Lung (tissue), 12 donors: ENCODE data around the gene CNTNAP2. TPM values are rescaled to one million over a fixed set of nuclear protein-coding genes. Genes with fewer than 3 reads are reported as not detected.

Experiments used
- ATAC-seq: fragments of 200-7000 bp; cut with Tn5 transposase; one replicate; pipeline ENCODE4 v1.9.1; 2020; ENCODE audit warnings: moderate number of reproducible peaks; ENCODE audit not compliant: insufficient read depth, low FRiP score
- DNase-seq, 3 donors: peaks; one replicate each; pipeline ENCODE4 v3.0.0-alpha.2; 2013 to 2017
- H3K27ac ChIP-seq, 2 donors: one replicate each; pipeline ENCODE4 v1.5.1; 2013; ENCODE audit warnings: mild to moderate bottlenecking in 2 of 2, moderate library complexity in 2 of 2, control low read depth in 1 of 2, inconsistent platforms in 1 of 2, low read depth in 1 of 2, low read length in 1 of 2
- H3K27me3 ChIP-seq, 3 donors: one replicate each; pipeline ENCODE4 v1.5.1; 2013; ENCODE audit warnings: low read length in 2 of 3; ENCODE audit not compliant: control insufficient read depth in 3 of 3, insufficient read depth in 3 of 3
- H3K36me3 ChIP-seq, 4 donors: one replicate each; pipeline ENCODE4 v1.5.1; 2013; ENCODE audit warnings: low read length in 4 of 4, mild to moderate bottlenecking in 1 of 4, moderate library complexity in 1 of 4; ENCODE audit not compliant: control insufficient read depth in 4 of 4, insufficient read depth in 4 of 4
- H3K4me1 ChIP-seq, 5 donors: one replicate each; pipeline ENCODE4 v1.5.1; 2013; ENCODE audit warnings: low read length in 5 of 5, mild to moderate bottlenecking in 2 of 5, moderate library complexity in 1 of 5; ENCODE audit not compliant: control insufficient read depth in 5 of 5, insufficient read depth in 5 of 5
- H3K4me3 ChIP-seq: one replicate; pipeline ENCODE4 v1.5.1; 2013; ENCODE audit warnings: mild to moderate bottlenecking, control low read depth, moderate library complexity
- H3K9ac ChIP-seq, 2 donors: one replicate each; pipeline ENCODE4 v1.5.1; 2013; ENCODE audit warnings: low read length in 2 of 2, control low read depth in 1 of 2; ENCODE audit not compliant: insufficient read depth in 1 of 2
- H3K9me3 ChIP-seq, 4 donors: one replicate each; pipeline ENCODE4 v1.5.1; 2013; ENCODE audit warnings: low read length in 3 of 4, mild to moderate bottlenecking in 1 of 4, moderate library complexity in 1 of 4; ENCODE audit not compliant: control insufficient read depth in 4 of 4, insufficient read depth in 3 of 4
- WGBS, 2 donors: extraction: QIAGEN DNeasy Blood & Tissue Kit; methylation state at CpG; one replicate each; pipeline ENCODE4 v1.1.7; 2013; 5-methylcytosine and 5-hydroxymethylcytosine counted together
- polyA plus RNA-seq, 2 donors: library from polyadenylated mRNA; stranded (reverse); fragments of 200-250 nt; gene quantifications; one replicate each; pipeline ENCODE4 v1.2.1, GENCODE V29; 2013
- total RNA-seq, 2 donors: library from RNA; depleted of rRNA in 1 of 2; stranded (reverse); fragments of >200 nt in 1 of 2; gene quantifications; one replicate each; pipeline ENCODE4 v1.2.1, GENCODE V29; 2014 to 2021
- TF ChIP-seq, protein P1 (sequence below): IDR thresholded peaks from 2 replicates; pipeline ENCODE4 v1.5.1; 2012; ENCODE audit warnings: mild to moderate bottlenecking; ENCODE audit errors: control extremely low read depth, extremely low read depth
- donor health status: control.
- donor health status: control.
- donor health status: Bipolar disorder and iron deficiency.
- donor health status: healthy.
- donor health status: DM: yes; HTN: yes; CAD: no.

The CNTNAP2 gene
- total and polyA plus RNA-seq, 4 donors, result 0.18 to 45.3 (median 0.52) TPM

DNA sequence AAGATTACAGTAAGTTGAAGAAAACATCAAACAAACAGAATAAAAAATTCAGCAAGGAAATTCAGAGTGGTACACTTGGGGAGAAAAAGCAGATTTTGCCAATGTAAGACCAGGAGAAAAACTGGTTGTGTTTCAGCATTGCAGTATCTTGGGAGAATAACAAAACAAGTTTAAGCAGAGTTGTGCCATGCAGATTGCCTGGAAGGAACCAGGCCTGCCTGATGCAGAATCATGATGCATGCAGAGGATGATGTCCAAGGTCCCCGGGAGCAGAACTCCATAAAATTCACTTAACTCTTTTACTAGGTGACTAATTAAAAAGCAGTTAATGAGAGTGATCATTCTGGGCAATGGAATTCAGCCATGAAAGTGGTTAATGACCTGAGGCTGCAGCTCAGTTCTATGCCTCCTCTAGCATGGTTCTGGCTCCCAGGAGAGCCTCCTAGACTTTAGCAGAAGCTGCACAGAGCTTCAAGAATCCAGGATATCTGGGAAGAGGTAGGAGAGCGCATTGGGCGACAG, 2094.3 kb downstream of the CNTNAP2 start:
- 90 to 96% methylated on average over 3 of the region's 3 CpGs for WGBS, 2 donors
- TF ChIP-seq, protein P1, sequence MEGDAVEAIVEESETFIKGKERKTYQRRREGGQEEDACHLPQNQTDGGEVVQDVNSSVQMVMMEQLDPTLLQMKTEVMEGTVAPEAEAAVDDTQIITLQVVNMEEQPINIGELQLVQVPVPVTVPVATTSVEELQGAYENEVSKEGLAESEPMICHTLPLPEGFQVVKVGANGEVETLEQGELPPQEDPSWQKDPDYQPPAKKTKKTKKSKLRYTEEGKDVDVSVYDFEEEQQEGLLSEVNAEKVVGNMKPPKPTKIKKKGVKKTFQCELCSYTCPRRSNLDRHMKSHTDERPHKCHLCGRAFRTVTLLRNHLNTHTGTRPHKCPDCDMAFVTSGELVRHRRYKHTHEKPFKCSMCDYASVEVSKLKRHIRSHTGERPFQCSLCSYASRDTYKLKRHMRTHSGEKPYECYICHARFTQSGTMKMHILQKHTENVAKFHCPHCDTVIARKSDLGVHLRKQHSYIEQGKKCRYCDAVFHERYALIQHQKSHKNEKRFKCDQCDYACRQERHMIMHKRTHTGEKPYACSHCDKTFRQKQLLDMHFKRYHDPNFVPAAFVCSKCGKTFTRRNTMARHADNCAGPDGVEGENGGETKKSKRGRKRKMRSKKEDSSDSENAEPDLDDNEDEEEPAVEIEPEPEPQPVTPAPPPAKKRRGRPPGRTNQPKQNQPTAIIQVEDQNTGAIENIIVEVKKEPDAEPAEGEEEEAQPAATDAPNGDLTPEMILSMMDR, result no peak
- ATAC-seq (no peak), DNase-seq (peak in 1 of 3 donors; percentile 4)
- H3K36me3 ChIP-seq, result no peaks in the 10 kb centered on the region
- no peaks in the 10 kb centered on the region for H3K27me3 ChIP-seq
- no peak overlapping the region for H3K27ac ChIP-seq
- H3K9ac ChIP-seq, result no peak overlapping the region
- H3K9me3 ChIP-seq, result peaks cover 0 to 2% (median 0%) of the 10 kb centered on the region in 4 donors
- H3K4me3 ChIP-seq, result no peak overlapping the region
- H3K4me1 ChIP-seq, result peaks cover 0 to 30% (median 4%) of the 10 kb centered on the region in 5 donors

DNA sequence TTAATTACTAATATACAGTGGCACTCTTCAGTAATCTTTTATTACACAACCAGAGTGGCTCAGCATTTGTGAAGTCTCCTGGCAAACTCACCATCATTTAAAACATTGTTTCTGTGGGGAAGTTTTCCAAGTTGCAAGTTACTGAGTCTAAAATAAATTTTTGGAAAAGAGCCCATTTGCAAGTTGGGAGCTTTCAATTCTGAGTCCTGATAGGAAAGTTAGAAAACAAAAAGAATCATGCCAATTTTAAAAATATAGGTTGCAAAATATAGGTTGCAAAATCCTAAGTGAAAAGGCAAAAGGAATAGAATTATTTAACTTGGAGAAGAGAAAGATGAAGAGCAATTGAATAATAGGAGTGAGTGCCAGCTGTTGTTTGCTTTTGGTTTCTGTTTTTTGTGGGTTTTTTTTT, 2095.1 kb downstream of the CNTNAP2 start:
- ATAC-seq, result no peak
- Histone ChIP-seq H3K4me3 (no peak overlapping the region), H3K27me3 (no peaks in the 10 kb centered on the region), H3K4me1 (peaks cover 0 to 30% (median 4%) of the 10 kb centered on the region in 5 donors), H3K9ac (no peak overlapping the region), H3K36me3 (no peaks in the 10 kb centered on the region), H3K9me3 (peaks cover 0 to 2% (median 0%) of the 10 kb centered on the region in 4 donors), H3K27ac (no peak overlapping the region)
- TF ChIP-seq, protein P1, result no peak
- DNase-seq, result peak in 2 of 3 donors; percentile 94 to 95

DNA sequence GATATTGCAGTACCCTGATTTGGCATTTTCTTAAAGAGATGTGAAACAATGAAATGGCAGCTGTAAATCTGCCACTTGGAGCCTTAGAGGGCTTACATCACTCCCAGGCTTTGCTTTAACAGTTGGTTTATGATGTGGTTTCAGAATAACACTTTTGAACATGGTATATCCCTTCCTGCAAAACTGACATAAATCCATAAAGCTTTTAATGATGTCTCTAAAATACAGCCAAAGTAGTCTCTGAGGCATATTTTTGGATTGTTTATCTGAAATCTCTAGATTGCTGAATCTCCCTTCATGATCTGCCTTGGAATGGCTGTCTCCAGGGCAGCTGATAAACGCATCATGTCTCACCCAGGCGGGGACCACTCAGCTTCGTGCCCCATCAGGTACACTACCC, 2096.1 kb downstream of the CNTNAP2 start:
- DNase-seq, result peak in 2 of 3 donors; percentile 13 to 28
- TF ChIP-seq, protein P1, result no peak
- Histone ChIP-seq H3K9ac (no peak overlapping the region), H3K27me3 (no peaks in the 10 kb centered on the region), H3K27ac (no peak overlapping the region), H3K36me3 (no peaks in the 10 kb centered on the region), H3K9me3 (peaks cover 0 to 2% (median 0%) of the 10 kb centered on the region in 4 donors), H3K4me3 (no peak overlapping the region), H3K4me1 (peaks cover 0 to 30% (median 4%) of the 10 kb centered on the region in 5 donors)
- ATAC-seq, result no peak
- 82 to 87% methylated on average over 3 of the region's 3 CpGs for WGBS, 2 donors

DNA sequence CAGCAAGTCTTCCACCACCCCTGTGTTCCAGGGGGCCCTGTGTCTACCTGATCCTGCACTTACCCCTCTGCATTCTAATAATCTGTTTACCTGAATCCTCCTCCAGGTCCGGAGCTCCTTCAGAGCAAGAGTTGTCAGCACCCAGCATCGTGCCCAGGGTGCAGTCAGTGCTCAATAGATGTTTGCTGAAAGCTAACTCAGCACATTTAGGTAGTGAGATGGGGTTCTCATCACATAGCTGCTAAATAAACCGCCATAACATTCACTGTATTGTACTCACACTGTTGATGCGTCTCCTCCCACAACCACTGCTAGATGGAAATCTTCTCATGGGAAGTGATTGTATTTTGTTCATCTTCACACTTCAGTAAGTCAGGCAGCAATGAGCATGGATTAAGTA, 2097.5 kb downstream of the CNTNAP2 start:
- TF ChIP-seq, protein P1, result no peak
- WGBS, 2 donors, result 87 to 89% methylated on average over 4 of the region's 4 CpGs
- Histone ChIP-seq H3K36me3 (no peaks in the 10 kb centered on the region), H3K9me3 (no peaks in the 10 kb centered on the region), H3K27me3 (no peaks in the 10 kb centered on the region), H3K4me1 (peaks cover 0 to 30% (median 4%) of the 10 kb centered on the region in 5 donors), H3K4me3 (no peak overlapping the region), H3K9ac (no peak overlapping the region), H3K27ac (no peak overlapping the region)
- DNase-seq, result no peak
- no peak for ATAC-seq
